IPS-15b (cell line): ENCODE results near the gene AAR2.

Source experiments
- H3K27me3 ChIP-seq: one replicate; pipeline ENCODE4 v1.6.1; 2013; ENCODE audit warnings: low read length; ENCODE audit not compliant: control insufficient read depth, insufficient read depth
- H3K36me3 ChIP-seq: one replicate; pipeline ENCODE4 v1.6.1; 2013; ENCODE audit warnings: low read length; ENCODE audit not compliant: control insufficient read depth, insufficient read depth
- H3K4me1 ChIP-seq: one replicate; pipeline ENCODE4 v1.6.1; 2013; ENCODE audit warnings: mild to moderate bottlenecking, low read length; ENCODE audit not compliant: control insufficient read depth, insufficient read depth
- H3K4me3 ChIP-seq: one replicate; pipeline ENCODE4 v1.5.1; 2013; ENCODE audit warnings: low read depth, low read length
- H3K9ac ChIP-seq: one replicate; pipeline ENCODE4 v1.6.1; 2013; ENCODE audit warnings: low read depth, mild to moderate bottlenecking, low read length
- H3K9me3 ChIP-seq: one replicate; pipeline ENCODE4 v1.6.1; 2013; ENCODE audit warnings: mild to moderate bottlenecking, low read length; ENCODE audit not compliant: control insufficient read depth, insufficient read depth

AAR2 gene

GRCh38 chr20:36264426-36265246 is 28.4 kb downstream of the AAR2 start:
- Histone ChIP-seq H3K27me3 (no peaks in the 10 kb centered on the region), H3K4me1 (no peaks in the 10 kb centered on the region), H3K36me3 (no peaks in the 10 kb centered on the region), H3K4me3 (no peak overlapping the region), H3K9ac (no peak overlapping the region), H3K9me3 (no peaks in the 10 kb centered on the region)

GRCh38 chr20:36266189-36266588 is 29.9 kb downstream of the AAR2 start:
- H3K9ac ChIP-seq: no peak overlapping the region
- H3K9me3 ChIP-seq: no peaks in the 10 kb centered on the region
- H3K4me1 ChIP-seq: no peaks in the 10 kb centered on the region
- H3K27me3 ChIP-seq: no peaks in the 10 kb centered on the region
- no peaks in the 10 kb centered on the region for H3K36me3 ChIP-seq
- no peak overlapping the region for H3K4me3 ChIP-seq

- Histone ChIP-seq H3K27me3 (no peaks in the 10 kb centered on the region), H3K4me3 (no peak overlapping the region), H3K36me3 (no peaks in the 10 kb centered on the region), H3K4me1 (no peaks in the 10 kb centered on the region), H3K9me3 (no peaks in the 10 kb centered on the region), H3K9ac (no peak overlapping the region)
These were observed 31.5 kb downstream of the AAR2 start for GRCh38 chr20:36267605-36268381.

GRCh38 chr20:36268440-36269342 is 32.4 kb downstream of the AAR2 start:
- Histone ChIP-seq H3K4me1 (no peaks in the 10 kb centered on the region), H3K9ac (no peak overlapping the region), H3K9me3 (no peaks in the 10 kb centered on the region), H3K27me3 (no peaks in the 10 kb centered on the region), H3K36me3 (no peaks in the 10 kb centered on the region), H3K4me3 (no peak overlapping the region)

GRCh38 chr20:36269507-36269906 is 33.2 kb downstream of the AAR2 start:
- Histone ChIP-seq H3K9me3 (no peaks in the 10 kb centered on the region), H3K4me1 (no peaks in the 10 kb centered on the region), H3K4me3 (no peak overlapping the region), H3K27me3 (no peaks in the 10 kb centered on the region), H3K9ac (no peak overlapping the region), H3K36me3 (no peaks in the 10 kb centered on the region)

DNA sequence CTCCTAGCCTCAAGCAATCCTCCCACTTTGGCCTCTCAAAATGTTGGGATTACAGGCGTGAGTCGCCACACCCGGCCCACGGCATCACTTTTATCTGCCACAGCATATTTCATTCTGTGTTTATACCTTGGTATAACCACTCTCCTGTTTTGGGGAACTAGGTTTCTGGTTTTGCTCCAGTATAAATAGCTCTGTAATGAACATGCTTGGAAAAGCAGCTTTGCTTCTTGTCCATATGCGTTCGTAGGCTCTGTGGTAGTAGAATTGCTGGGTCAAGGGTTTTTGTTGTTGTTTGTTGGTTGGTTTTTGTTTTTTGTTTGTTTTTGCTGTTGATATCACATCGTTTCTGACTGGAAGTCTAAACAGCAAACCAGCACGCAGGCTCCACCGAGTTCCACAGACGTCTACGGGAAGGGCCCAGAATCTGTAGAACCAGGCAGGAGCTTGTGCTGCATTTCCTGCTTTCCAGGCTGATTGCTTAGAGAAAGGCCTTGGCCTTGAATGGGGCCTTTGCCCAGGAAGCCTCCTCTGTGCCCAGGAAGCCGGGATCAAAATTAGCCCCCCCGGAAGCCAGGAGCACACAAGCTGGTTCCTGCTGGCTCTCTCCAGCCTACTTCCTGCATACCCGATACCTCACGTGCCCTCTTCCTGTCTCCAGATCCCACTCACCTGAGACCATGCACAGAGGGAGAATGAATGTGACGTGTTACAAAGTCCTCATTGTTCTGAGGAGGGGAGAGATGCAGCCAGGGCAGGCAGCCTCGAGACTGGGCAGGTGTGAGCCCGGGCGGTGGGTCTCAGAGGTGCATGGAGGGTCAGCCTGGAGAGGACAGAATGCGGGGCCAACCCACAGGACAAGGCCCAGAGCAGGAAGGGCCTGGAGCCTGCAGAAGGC is 34.7 kb downstream of the AAR2 start:
- Histone ChIP-seq H3K9ac (no peak overlapping the region), H3K27me3 (no peaks in the 10 kb centered on the region), H3K9me3 (no peaks in the 10 kb centered on the region), H3K4me1 (no peaks in the 10 kb centered on the region), H3K36me3 (no peaks in the 10 kb centered on the region), H3K4me3 (no peak overlapping the region)

DNA sequence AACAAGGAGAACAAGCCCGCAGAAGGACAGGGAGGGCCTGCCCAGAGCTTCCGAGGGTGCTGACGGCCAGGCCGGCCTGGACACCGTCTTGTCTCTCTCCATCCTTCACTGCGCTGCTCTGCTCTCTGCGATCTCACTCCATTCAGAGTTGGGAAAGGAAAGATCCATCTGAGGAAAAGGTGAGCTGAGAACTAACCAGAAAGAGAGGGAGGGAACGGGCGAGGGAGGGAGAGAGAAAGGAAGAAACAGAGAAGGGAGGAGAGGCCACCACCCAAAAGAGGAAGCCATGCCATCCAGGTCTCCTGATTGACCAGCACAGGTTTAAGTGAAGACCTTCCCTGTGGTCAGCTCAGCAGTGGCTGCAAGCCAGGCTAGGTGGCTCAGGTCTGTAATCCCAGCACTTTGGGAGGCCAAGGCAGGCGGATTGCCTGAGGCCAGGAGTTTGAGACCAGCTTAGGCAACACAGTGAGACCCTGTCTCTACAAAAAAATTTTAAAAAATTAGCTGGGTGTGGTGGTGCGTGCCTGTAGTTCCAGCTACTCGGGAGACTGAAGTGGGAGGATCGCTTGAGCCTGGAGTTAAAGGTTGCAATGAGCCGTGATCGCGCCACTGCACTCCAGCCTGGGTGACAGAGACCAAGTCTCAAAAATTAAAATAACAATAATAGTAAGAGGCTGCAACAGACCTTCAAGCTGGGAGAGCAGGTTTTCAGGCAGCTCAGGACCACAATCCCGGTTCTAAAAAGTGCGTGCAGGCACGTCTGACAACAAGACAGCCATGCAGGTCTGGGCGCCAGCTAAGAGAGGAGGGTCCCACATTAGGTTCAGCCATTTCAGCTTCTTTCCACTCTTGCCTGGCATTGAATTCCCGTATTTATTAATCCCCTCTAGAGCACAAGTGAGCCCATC is 35.6 kb downstream of the AAR2 start:
- no peaks in the 10 kb centered on the region for H3K9me3 ChIP-seq
- no peak overlapping the region for H3K4me3 ChIP-seq
- H3K4me1 ChIP-seq: no peaks in the 10 kb centered on the region
- no peaks in the 10 kb centered on the region for H3K27me3 ChIP-seq
- no peak overlapping the region for H3K9ac ChIP-seq
- no peaks in the 10 kb centered on the region for H3K36me3 ChIP-seq

DNA sequence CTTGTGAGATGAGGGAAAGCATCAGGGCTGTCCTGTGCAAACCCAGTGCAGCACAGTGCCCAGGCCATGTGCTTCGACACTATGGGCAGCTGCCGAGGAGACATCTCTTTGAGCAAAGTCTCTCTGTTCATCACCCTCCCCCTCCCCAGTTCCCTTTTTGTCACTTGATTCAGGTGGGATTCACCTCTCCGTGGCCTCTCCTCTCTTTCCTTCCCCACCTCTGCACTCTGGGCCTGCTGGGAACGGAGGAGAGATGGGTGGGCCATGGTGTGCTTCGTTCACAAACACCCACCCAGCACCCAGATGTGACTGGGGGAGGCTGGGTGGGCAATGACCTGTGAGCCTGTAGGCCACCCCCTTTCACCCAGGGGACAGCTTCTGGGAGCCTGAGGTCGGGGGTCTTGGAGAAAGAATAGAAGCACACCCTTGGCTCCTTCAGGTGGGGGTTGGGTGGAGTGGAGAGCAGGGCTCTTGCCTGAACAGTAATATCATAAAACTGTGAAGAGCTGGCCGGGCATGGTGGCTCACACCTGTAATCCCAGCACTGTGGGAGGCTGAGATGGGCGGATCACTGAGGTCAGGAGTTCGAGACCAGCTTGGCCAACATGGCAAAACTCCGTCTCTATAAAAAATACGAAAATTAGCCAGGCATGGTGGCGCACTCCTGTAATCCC is 36.4 kb downstream of the AAR2 start:
- Histone ChIP-seq H3K4me3 (no peak overlapping the region), H3K9ac (no peak overlapping the region), H3K4me1 (no peaks in the 10 kb centered on the region), H3K36me3 (no peaks in the 10 kb centered on the region), H3K9me3 (no peaks in the 10 kb centered on the region), H3K27me3 (no peaks in the 10 kb centered on the region)

DNA sequence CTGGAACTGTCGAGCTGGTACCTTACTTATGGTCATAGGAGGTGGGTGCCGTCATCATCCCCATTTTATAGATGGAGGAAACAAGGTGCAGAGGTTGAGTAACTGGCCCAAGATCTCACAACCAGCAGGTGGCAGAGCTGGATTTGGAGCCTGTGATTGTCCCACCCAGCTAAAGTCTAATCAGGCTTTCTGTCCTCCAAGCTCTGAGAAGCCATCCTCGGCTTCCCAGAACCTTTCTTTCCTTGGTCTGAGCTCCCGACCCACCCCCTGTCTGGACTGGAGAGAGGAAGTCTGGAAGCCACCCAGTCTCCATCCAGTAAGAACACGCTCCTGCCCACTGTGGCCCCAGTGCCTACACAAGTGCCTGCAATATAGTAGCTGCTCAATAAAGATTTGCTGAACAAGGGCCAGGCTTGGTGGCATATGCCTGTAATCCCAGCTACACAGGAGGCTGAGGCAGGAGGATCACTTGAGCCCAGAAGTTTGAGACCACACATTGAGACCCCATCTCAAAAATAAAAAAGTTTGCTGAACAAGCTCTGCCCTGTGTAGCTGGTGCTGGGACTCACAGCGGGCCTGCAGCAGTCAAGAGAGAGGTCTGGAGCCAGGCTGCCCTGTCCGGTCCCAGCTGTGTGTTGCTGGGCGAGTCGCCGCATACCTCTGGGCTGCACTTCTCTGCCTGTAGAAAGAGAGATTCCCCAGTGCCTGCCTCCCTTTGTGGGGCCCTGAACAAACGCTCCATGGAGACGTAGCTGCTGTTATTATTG is 37.3 kb downstream of the AAR2 start:
- H3K9me3 ChIP-seq: no peaks in the 10 kb centered on the region
- no peak overlapping the region for H3K4me3 ChIP-seq
- H3K36me3 ChIP-seq: no peaks in the 10 kb centered on the region
- H3K27me3 ChIP-seq: no peaks in the 10 kb centered on the region
- no peak overlapping the region for H3K9ac ChIP-seq
- H3K4me1 ChIP-seq: no peaks in the 10 kb centered on the region
